ENCODE results near the gene ACTRT2.

ACTRT2 gene

GRCh38 chr1:3003039-3003940 is 18.0 kb upstream of the ACTRT2 start:
- Histone ChIP-seq H3K9me3 (ENCODE audit: insufficient read depth, low read depth, low read length) (peaks cover 73% of the 10 kb centered on the region), H2BK5ac (ENCODE audit: low read depth, low read length, poor library complexity) (no peak overlapping the region), H3K79me2 (ENCODE audit: control insufficient read depth, insufficient read depth, low read length, poor library complexity) (no peaks in the 10 kb centered on the region), H3K4me1 (ENCODE audit: control insufficient read depth in 1 of 2, insufficient read depth in 2 of 2, low read length in 2 of 2) (no peaks in the 10 kb centered on the region), H2AFZ (ENCODE audit: insufficient read depth, low read length, poor library complexity) (no peak overlapping the region), H2AK5ac (ENCODE audit: low read length) (no peak overlapping the region), H3K4me2 (ENCODE audit: low read length) (no peak overlapping the region), H2BK12ac (ENCODE audit: low read length) (no peak overlapping the region), H2BK120ac (ENCODE audit: insufficient read depth, low read length, poor library complexity) (no peak overlapping the region), H3K4ac (ENCODE audit: low read depth, low read length) (no peak overlapping the region), H3K27me3 (ENCODE audit: insufficient read depth, low read length) (no peaks in the 10 kb centered on the region), H3K79me1 (ENCODE audit: low read length) (no peaks in the 10 kb centered on the region), H4K91ac (ENCODE audit: low read depth, low read length) (no peak overlapping the region), H3K4me3 (ENCODE audit: low read depth, low read length) (no peak overlapping the region), H3K9ac (ENCODE audit: low read length) (no peak overlapping the region), H3K14ac (ENCODE audit: low read length) (no peak overlapping the region), H3K27ac (ENCODE audit: low read depth, low read length) (no peak overlapping the region), H3K36me3 (ENCODE audit: control insufficient read depth in 1 of 2, insufficient read depth in 2 of 2, low read length in 2 of 2) (no peaks in the 10 kb centered on the region), H3K23ac (ENCODE audit: low read length) (no peak overlapping the region), H4K8ac (ENCODE audit: low read depth, low read length) (no peak overlapping the region), H4K12ac (ENCODE audit: low read depth, low read length) (no peak overlapping the region), H3K18ac (ENCODE audit: low read length) (no peak overlapping the region)
- WGBS (ENCODE audit: extremely low coverage, insufficient coverage, insufficient read length) = no CpG with 5 or more reads among the region's 32 CpGs
- no peak for DNase-seq

GRCh38 chr1:3003941-3004270 is 17.4 kb upstream of the ACTRT2 start:
- Histone ChIP-seq H3K18ac (ENCODE audit: low read length) (no peak overlapping the region), H2BK5ac (ENCODE audit: low read depth, low read length, poor library complexity) (no peak overlapping the region), H4K91ac (ENCODE audit: low read depth, low read length) (no peak overlapping the region), H3K23ac (ENCODE audit: low read length) (no peak overlapping the region), H3K4ac (ENCODE audit: low read depth, low read length) (no peak overlapping the region), H2AK5ac (ENCODE audit: low read length) (no peak overlapping the region), H2AFZ (ENCODE audit: insufficient read depth, low read length, poor library complexity) (no peak overlapping the region), H3K4me3 (ENCODE audit: low read depth, low read length) (no peak overlapping the region), H3K27ac (ENCODE audit: low read depth, low read length) (no peak overlapping the region), H3K4me1 (ENCODE audit: control insufficient read depth in 1 of 2, insufficient read depth in 2 of 2, low read length in 2 of 2) (no peaks in the 10 kb centered on the region), H2BK120ac (ENCODE audit: insufficient read depth, low read length, poor library complexity) (no peak overlapping the region), H2BK12ac (ENCODE audit: low read length) (no peak overlapping the region), H3K4me2 (ENCODE audit: low read length) (no peak overlapping the region), H3K79me2 (ENCODE audit: control insufficient read depth, insufficient read depth, low read length, poor library complexity) (no peaks in the 10 kb centered on the region), H4K12ac (ENCODE audit: low read depth, low read length) (no peak overlapping the region), H3K79me1 (ENCODE audit: low read length) (no peaks in the 10 kb centered on the region), H3K36me3 (ENCODE audit: control insufficient read depth in 1 of 2, insufficient read depth in 2 of 2, low read length in 2 of 2) (no peaks in the 10 kb centered on the region), H3K9me3 (ENCODE audit: insufficient read depth, low read depth, low read length) (peaks cover 72% of the 10 kb centered on the region), H3K9ac (ENCODE audit: low read length) (no peak overlapping the region), H4K8ac (ENCODE audit: low read depth, low read length) (no peak overlapping the region), H3K27me3 (ENCODE audit: insufficient read depth, low read length) (no peaks in the 10 kb centered on the region), H3K14ac (ENCODE audit: low read length) (no peak overlapping the region)
- no peak for DNase-seq
- no CpG with 5 or more reads among the region's 10 CpGs for WGBS (ENCODE audit: extremely low coverage, insufficient coverage, insufficient read length)

- Histone ChIP-seq H3K18ac (ENCODE audit: low read length) (no peak overlapping the region), H3K4ac (ENCODE audit: low read depth, low read length) (no peak overlapping the region), H3K23ac (ENCODE audit: low read length) (no peak overlapping the region), H2AK5ac (ENCODE audit: low read length) (no peak overlapping the region), H2BK12ac (ENCODE audit: low read length) (no peak overlapping the region), H3K27ac (ENCODE audit: low read depth, low read length) (no peak overlapping the region), H3K9me3 (ENCODE audit: insufficient read depth, low read depth, low read length) (peaks cover 73% of the 10 kb centered on the region), H2AFZ (ENCODE audit: insufficient read depth, low read length, poor library complexity) (no peak overlapping the region), H4K91ac (ENCODE audit: low read depth, low read length) (no peak overlapping the region), H3K79me1 (ENCODE audit: low read length) (no peaks in the 10 kb centered on the region), H2BK5ac (ENCODE audit: low read depth, low read length, poor library complexity) (no peak overlapping the region), H3K9ac (ENCODE audit: low read length) (no peak overlapping the region), H4K12ac (ENCODE audit: low read depth, low read length) (no peak overlapping the region), H3K79me2 (ENCODE audit: control insufficient read depth, insufficient read depth, low read length, poor library complexity) (no peaks in the 10 kb centered on the region), H3K36me3 (ENCODE audit: control insufficient read depth in 1 of 2, insufficient read depth in 2 of 2, low read length in 2 of 2) (no peaks in the 10 kb centered on the region), H3K27me3 (ENCODE audit: insufficient read depth, low read length) (no peaks in the 10 kb centered on the region), H4K8ac (ENCODE audit: low read depth, low read length) (no peak overlapping the region), H3K4me1 (ENCODE audit: control insufficient read depth in 1 of 2, insufficient read depth in 2 of 2, low read length in 2 of 2) (no peaks in the 10 kb centered on the region), H3K4me3 (ENCODE audit: low read depth, low read length) (no peak overlapping the region), H3K4me2 (ENCODE audit: low read length) (no peak overlapping the region), H2BK120ac (ENCODE audit: insufficient read depth, low read length, poor library complexity) (no peak overlapping the region), H3K14ac (ENCODE audit: low read length) (no peak overlapping the region)
- WGBS (ENCODE audit: extremely low coverage, insufficient coverage, insufficient read length) = no CpG with 5 or more reads among the region's 20 CpGs
- DNase-seq = no peak
Observed at GRCh38 chr1:3004285-3005205, 16.7 kb upstream of the ACTRT2 start.

GRCh38 chr1:3005771-3006170 is 15.5 kb upstream of the ACTRT2 start:
- no peak overlapping the region for H2BK5ac ChIP-seq (ENCODE audit: low read depth, low read length, poor library complexity)
- H3K4me3 ChIP-seq (ENCODE audit: low read depth, low read length) = no peak overlapping the region
- H3K18ac ChIP-seq (ENCODE audit: low read length) = no peak overlapping the region
- H3K36me3 ChIP-seq (ENCODE audit: control insufficient read depth in 1 of 2, insufficient read depth in 2 of 2, low read length in 2 of 2) = no peaks in the 10 kb centered on the region
- H3K4me2 ChIP-seq (ENCODE audit: low read length) = no peak overlapping the region
- H4K12ac ChIP-seq (ENCODE audit: low read depth, low read length) = no peak overlapping the region
- no peak overlapping the region for H2AK5ac ChIP-seq (ENCODE audit: low read length)
- H2BK12ac ChIP-seq (ENCODE audit: low read length) = no peak overlapping the region
- no peaks in the 10 kb centered on the region for H3K79me1 ChIP-seq (ENCODE audit: low read length)
- no peaks in the 10 kb centered on the region for H3K4me1 ChIP-seq (ENCODE audit: control insufficient read depth in 1 of 2, insufficient read depth in 2 of 2, low read length in 2 of 2)
- H4K91ac ChIP-seq (ENCODE audit: low read depth, low read length) = no peak overlapping the region
- H2BK120ac ChIP-seq (ENCODE audit: insufficient read depth, low read length, poor library complexity) = no peak overlapping the region
- no peak overlapping the region for H3K23ac ChIP-seq (ENCODE audit: low read length)
- no peaks in the 10 kb centered on the region for H3K79me2 ChIP-seq (ENCODE audit: control insufficient read depth, insufficient read depth, low read length, poor library complexity)
- H3K9me3 ChIP-seq (ENCODE audit: insufficient read depth, low read depth, low read length) = peaks cover 66% of the 10 kb centered on the region
- H3K9ac ChIP-seq (ENCODE audit: low read length) = no peak overlapping the region
- WGBS (ENCODE audit: extremely low coverage, insufficient coverage, insufficient read length) = no CpG with 5 or more reads among the region's 8 CpGs
- no peak overlapping the region for H3K4ac ChIP-seq (ENCODE audit: low read depth, low read length)
- no peak overlapping the region for H2AFZ ChIP-seq (ENCODE audit: insufficient read depth, low read length, poor library complexity)
- DNase-seq = no peak
- no peak overlapping the region for H3K27ac ChIP-seq (ENCODE audit: low read depth, low read length)
- H4K8ac ChIP-seq (ENCODE audit: low read depth, low read length) = no peak overlapping the region
- H3K27me3 ChIP-seq (ENCODE audit: insufficient read depth, low read length) = no peaks in the 10 kb centered on the region
- no peak overlapping the region for H3K14ac ChIP-seq (ENCODE audit: low read length)
